Stimulated activated naive CD4-positive, alpha-beta T cell treated with Interleukin-2 at 50 U/mL for 16 hours (primary cell): ENCODE measurements around the gene BLVRB.
"Not testable (repeated sequence)": the region's sequence is repeated elsewhere in the genome, so short reads cannot be mapped to it uniquely, and the experiment has no call there.

Experiments used
- DNase-seq: peaks from one replicate; lab custom pipeline; 2025; lab: John Stamatoyannopoulos, UW

Gene BLVRB

GRCh38 chr19:40422748-40423566 lies 42.6 kb downstream of the BLVRB start:
- DNase-seq = no peak

DNA sequence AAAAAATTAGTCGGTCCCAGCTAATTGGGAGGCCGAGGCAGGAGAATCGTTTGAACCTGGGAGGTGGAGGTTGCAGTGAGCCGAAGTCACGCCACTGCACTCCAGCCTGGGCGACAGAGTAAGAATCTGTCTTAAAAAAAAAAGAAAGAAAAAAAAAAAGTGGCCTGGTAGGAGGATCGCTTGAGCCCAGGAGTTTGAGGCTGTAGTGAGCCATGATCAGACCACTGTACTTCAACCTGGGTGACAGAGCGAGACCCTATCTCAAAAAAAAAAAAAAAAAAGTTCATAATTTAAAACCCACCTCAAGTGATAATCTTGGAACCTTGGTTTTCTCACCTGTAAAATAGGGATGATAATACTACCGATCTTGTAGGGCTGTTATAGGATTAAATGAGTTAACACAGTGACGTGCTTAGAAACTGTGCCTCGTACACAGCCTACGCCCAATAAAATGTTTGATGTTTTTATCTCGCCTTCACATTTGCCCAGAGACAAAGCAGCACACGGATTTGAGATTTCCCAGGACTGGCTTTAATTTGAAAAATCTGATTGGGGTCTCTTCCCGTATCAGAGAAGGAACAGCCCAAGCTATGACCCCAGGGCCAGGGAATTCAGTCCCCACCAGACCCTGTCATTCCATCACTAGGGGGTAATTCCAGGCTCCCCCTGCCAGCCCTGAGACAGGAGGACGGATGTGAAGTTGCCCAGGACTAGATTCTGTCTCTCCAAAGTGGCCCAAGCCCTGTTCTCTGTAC lies 43.4 kb downstream of the BLVRB start:
- no peak for DNase-seq

- peak; percentile 72 for DNase-seq
These were observed 44.5 kb downstream of the BLVRB start for GRCh38 chr19:40420766-40421765.

DNA sequence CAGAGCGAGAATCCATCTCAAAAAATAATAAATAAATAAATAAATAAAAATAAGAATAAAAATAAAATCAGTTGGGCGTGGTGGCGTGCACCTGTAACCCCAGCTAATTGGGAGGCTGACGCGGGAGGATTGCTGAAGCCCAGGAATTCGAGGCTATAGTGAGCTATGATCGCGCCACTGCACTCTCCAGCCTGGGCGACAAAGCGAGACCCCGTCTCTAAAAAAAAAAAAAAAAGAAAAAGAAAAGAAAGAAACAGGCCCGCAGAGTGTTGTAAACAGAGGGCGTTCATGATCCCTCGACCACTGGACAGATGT lies 45.1 kb downstream of the BLVRB start:
- no peak for DNase-seq

- no peak for DNase-seq
These were observed 45.8 kb downstream of the BLVRB start for GRCh38 chr19:40419780-40420179.

GRCh38 chr19:40419066-40419612 lies 46.4 kb downstream of the BLVRB start:
- DNase-seq = no peak

GRCh38 chr19:40418040-40418439 lies 47.5 kb downstream of the BLVRB start:
- DNase-seq = no peak

GRCh38 chr19:40417643-40417981 lies 47.9 kb downstream of the BLVRB start:
- DNase-seq = no peak

DNA sequence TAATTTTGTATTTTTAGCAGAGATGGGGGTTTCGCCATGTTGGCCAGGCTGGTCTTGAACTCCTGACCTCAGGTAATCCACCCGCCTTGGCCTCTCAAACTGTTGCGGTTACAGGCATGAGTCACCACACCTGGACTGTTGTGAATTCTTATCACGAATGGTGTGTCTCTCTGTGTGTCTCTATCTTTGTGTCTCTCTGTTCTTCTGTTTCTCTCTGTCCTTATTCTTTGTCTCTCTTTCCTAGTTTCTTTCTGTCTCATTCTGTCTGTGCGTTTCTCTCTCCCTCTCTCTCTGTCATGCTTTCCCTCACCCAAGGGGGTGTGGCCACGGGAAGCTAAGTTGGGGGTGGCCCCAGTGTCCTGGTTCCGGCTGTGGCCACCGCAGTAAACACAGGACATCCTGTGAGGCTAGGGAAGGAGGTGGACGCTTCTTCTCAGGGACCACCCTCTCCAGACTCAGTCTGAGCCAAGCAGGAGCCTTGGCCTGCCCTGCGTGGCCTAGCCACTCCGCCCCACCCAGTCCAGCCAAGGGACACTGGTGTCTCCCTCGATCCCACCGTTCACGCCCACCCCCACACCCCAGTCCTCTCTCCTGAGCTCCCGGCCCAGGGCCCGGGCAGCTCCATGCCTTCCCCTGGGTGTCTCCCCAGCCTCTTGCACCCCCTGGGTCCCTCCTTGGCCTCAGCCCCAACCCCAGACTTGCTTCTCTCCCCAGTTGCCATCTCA lies 48.5 kb downstream of the BLVRB start:
- DNase-seq = no peak

GRCh38 chr19:40415768-40416167 lies 49.8 kb downstream of the BLVRB start:
- no peak for DNase-seq

GRCh38 chr19:40414542-40415535 lies 50.7 kb downstream of the BLVRB start:
- DNase-seq = no peak

DNA sequence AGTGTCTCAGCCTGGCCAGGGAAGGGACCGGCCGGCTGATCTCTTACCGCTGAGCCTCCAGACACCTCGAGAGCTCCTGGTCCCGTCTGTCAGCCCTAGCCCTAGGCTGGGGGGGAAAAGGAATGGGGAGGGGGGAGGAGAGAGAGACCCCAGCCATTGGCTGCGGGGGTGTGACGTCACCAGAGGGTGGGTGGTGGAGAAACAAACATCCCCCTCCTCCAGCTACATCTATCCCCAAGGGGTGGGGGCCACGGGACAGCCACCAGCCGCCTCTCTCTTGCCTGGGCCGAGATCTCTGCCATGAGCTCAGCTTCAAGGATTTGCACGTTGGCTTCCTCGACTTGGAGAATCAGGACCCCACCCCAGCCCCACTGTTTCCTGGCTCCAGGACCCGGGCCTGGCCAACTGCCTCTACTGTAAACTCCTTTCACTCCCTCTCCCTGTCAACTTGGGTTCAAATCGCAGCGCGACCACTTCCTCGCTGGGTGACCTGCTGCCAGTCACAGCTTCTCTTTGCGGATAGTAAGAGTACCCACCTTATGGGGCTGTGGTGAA lies 52.2 kb downstream of the BLVRB start, which contains the start of gene PRX:
TSS of gene PRX (minus strand) at position 88 of the 555 bp plus-strand sequence. CDS start 5,446 bp downstream, outside the sequence.
- DNase-seq = no peak

- no peak for DNase-seq
These were observed 52.7 kb downstream of the BLVRB start for GRCh38 chr19:40412866-40413265.

GRCh38 chr19:40411958-40412499 lies 53.5 kb downstream of the BLVRB start:
- DNase-seq = no peak

DNA sequence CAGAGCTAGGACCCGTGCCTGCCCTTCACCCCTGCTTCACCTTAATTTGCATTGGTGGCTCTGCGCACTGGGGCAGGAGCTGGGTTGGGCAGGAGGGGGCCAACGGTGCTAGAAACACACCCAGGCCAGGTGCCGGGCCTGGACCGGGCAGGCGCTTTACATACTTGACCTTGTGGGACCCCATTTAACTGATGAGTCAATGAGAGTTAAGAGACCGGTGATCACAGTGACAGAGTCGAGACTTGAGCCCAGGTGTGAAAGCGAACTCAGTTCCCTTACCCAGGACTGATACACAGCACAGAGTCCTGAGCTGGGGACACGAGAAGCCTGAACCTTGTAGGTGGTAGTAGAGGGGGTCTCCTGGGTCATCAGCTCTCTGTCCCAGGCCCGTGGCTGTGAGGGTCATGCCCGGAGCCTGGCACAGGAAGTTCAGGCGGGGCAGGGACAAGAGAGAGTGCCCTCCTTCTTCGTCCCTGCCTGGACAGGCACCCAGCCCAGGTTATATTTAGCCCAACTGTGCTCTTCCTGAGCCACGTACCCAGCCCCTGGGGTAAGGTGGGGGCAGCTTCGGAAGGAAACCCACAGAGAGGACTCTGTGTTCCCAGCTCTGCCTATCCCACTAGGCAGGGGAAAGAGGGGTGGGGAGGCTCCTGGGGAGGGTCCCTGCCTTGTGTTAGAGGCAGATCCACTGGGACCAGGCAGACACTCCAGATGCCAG lies 54.3 kb downstream of the BLVRB start:
- DNase-seq = no peak

DNA sequence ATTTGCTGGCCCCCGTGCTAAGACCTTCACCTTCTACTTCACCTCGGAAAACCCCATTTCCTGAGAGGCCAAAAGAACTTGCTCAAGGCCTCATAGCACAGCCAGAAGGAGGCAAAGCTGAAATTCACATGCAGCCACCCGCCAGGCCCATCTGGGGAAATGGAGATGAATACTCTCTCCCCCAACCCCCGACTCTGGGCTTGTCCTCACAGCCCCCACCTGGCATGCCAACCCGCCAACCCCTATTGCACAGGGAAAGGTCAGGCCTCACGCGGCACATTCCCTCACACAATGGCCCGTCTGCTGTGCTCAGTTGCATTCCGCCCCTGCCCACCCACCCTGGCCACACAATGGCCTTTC lies 55.5 kb downstream of the BLVRB start:
- DNase-seq = no peak

GRCh38 chr19:40408598-40408925 lies 57.0 kb downstream of the BLVRB start:
- DNase-seq = not testable (repeated sequence)

- no peak for DNase-seq
These were observed 57.6 kb downstream of the BLVRB start for GRCh38 chr19:40407714-40408597.
